SK-N-SH (cell line): ENCODE results near the gene PTPRK. TPM values are rescaled to one million over a fixed set of nuclear protein-coding genes. Genes with fewer than 3 reads are reported as not detected.

ENCODE experiments used
- CTCF ChIA-PET: fragments of 300-600, 350-600 bp; formaldehyde crosslinking; extraction: SDS; loops from one replicate; lab custom pipeline; 2021; lab: Yijun Ruan, JAX
- POLR2A ChIA-PET: fragments of 350-600 bp; sonication (Branson Sonifier 250); formaldehyde crosslinking; extraction: SDS; loops from one replicate; lab custom pipeline; 2020; ENCODE audit warnings: antibody characterized with exemption, inconsistent platforms; lab: Yijun Ruan, JAX
- DNase-seq: peaks from one replicate; pipeline ENCODE4 v3.0.0; 2012
- H2AFZ ChIP-seq: fragments of 200-600 bp; sonication (generic); 2 replicates; pipeline ENCODE4 v1.8.1; 2016; ENCODE audit warnings: antibody characterized with exemption, mild to moderate bottlenecking, low read depth
- H3F3A ChIP-seq: fragments of 200-600 bp; sonication (generic); replicated peaks from 2 replicates; pipeline ENCODE3; 2016; ENCODE audit warnings: antibody characterized with exemption, mild to moderate bottlenecking; ENCODE audit not compliant: insufficient read depth
- H3K27ac ChIP-seq, 2 experiments: fragments of 200-500 bp in 1 of 2; fragments of 200-600 bp in 1 of 2; sonication (Bioruptor generic) in 1 of 2; sonication (generic), shearing (Covaris generic) in 1 of 2; 2 replicates each; pipeline versions ENCODE4 v1.5.1 to v1.6.1; 2014 to 2016; ENCODE audit warnings: low read depth in 2 of 2, inconsistent platforms in 1 of 2, low read length in 1 of 2, mild to moderate bottlenecking in 1 of 2, mixed read lengths in 1 of 2
- H3K27me3 ChIP-seq: fragments of 200-600 bp; sonication (generic), shearing (Covaris generic); 2 replicates; pipeline ENCODE4 v1.6.1; 2016; ENCODE audit warnings: mixed run types; ENCODE audit not compliant: insufficient read depth
- H3K36me3 ChIP-seq, 2 experiments: fragments of 200-500 bp in 1 of 2; fragments of 200-600 bp in 1 of 2; sonication (Bioruptor generic) in 1 of 2; sonication (generic) in 1 of 2; replicated peaks in 1 of 2; 2 replicates each; pipeline versions ENCODE3 to v1.5.1; 2014 to 2016; ENCODE audit warnings: low read length in 1 of 2, mild to moderate bottlenecking in 1 of 2; ENCODE audit not compliant: insufficient read depth in 2 of 2, control insufficient read depth in 1 of 2
- H3K4me1 ChIP-seq, 2 experiments: fragments of 200-500 bp in 1 of 2; fragments of 200-600 bp in 1 of 2; sonication (Bioruptor generic) in 1 of 2; sonication (generic), shearing (Covaris generic) in 1 of 2; 2 replicates each; pipeline versions ENCODE4 v1.5.1 to v1.6.1; 2014 to 2016; ENCODE audit warnings: low read depth in 1 of 2, low read length in 1 of 2, mixed run types in 1 of 2; ENCODE audit not compliant: insufficient read depth in 2 of 2, control insufficient read depth in 1 of 2
- H3K4me2 ChIP-seq: fragments of 200-600 bp; sonication (generic), shearing (Covaris generic); 2 replicates; pipeline ENCODE4 v1.6.1; 2017; ENCODE audit warnings: mixed run types
- H3K4me3 ChIP-seq, 2 experiments: fragments of 200-500 bp in 1 of 2; fragments of 200-600 bp in 1 of 2; sonication (Bioruptor generic) in 1 of 2; sonication (generic), shearing (Covaris generic) in 1 of 2; 2 replicates each; pipeline versions ENCODE4 v1.5.1 to v1.8.1; 2014 to 2016; ENCODE audit warnings: low read depth in 2 of 2, inconsistent platforms in 1 of 2, low read length in 1 of 2, mild to moderate bottlenecking in 1 of 2, mixed read lengths in 1 of 2, moderate library complexity in 1 of 2
- H3K79me2 ChIP-seq: fragments of 200-600 bp; sonication (generic); 2 replicates; pipeline ENCODE4 v1.8.1; 2017; ENCODE audit warnings: mild to moderate bottlenecking; ENCODE audit not compliant: insufficient read depth
- H3K9ac ChIP-seq: fragments of 200-600 bp; sonication (generic); 2 replicates; pipeline ENCODE4 v1.6.1; 2017; ENCODE audit warnings: mixed run types
- H3K9me2 ChIP-seq: fragments of 200-600 bp; sonication (generic); 2 replicates; pipeline ENCODE4 v1.6.1; 2017; ENCODE audit warnings: mixed run types
- H3K9me3 ChIP-seq: fragments of 200-600 bp; sonication (generic); 2 replicates; pipeline ENCODE4 v1.6.1; 2017; ENCODE audit warnings: mixed run types, mild to moderate bottlenecking, moderate library complexity
- H4K20me1 ChIP-seq: fragments of 200-600 bp; sonication (generic); 2 replicates; pipeline ENCODE4 v1.6.1; 2017; ENCODE audit warnings: mild to moderate bottlenecking, mixed run types; ENCODE audit not compliant: insufficient read depth
- ELF1 ChIP-seq: IDR thresholded peaks from 2 replicates; pipeline ENCODE4 v1.4.0; 2012
- EP300 ChIP-seq, 2 experiments: IDR thresholded peaks; 2 replicates each; pipeline versions ENCODE4 v1.4.0 to v1.6.1; 2012; ENCODE audit warnings: borderline replicate concordance in 1 of 2, low read depth in 1 of 2, low read length in 1 of 2
- EZH2phosphoT487 ChIP-seq: fragments of 200-600 bp; sonication (generic); IDR thresholded peaks from 2 replicates; pipeline ENCODE4 v1.6.1; 2017; ENCODE audit warnings: low read depth, mixed run types, mild to moderate bottlenecking, antibody characterized with exemption, moderate library complexity, borderline replicate concordance
- FOSL2 ChIP-seq: IDR thresholded peaks from 2 replicates; pipeline ENCODE4 v1.4.0; 2012; ENCODE audit warnings: low read depth, mild to moderate bottlenecking, moderate library complexity, borderline replicate concordance
- FOXJ3 ChIP-seq: sonication (generic); formaldehyde crosslinking; IDR thresholded peaks from 2 replicates; pipeline ENCODE4 v1.5.1; 2020; ENCODE audit warnings: mild to moderate bottlenecking, missing genetic modification reagents
- JUND ChIP-seq: IDR thresholded peaks from 2 replicates; pipeline ENCODE4 v1.4.0; 2012
- MAX ChIP-seq: IDR thresholded peaks from 2 replicates; pipeline ENCODE4 v1.4.0; 2012; ENCODE audit warnings: low read depth
- NFIC ChIP-seq: IDR thresholded peaks from 2 replicates; pipeline ENCODE4 v1.4.0; 2012; ENCODE audit warnings: borderline replicate concordance
- NRF1 ChIP-seq: IDR thresholded peaks from 2 replicates; pipeline ENCODE4 v1.6.1; 2012; ENCODE audit warnings: low read depth, mild to moderate bottlenecking, low read length
- PBX3 ChIP-seq: IDR thresholded peaks from 2 replicates; pipeline ENCODE4; 2012
- POLR2AphosphoS5 ChIP-seq: IDR thresholded peaks from 2 replicates; pipeline ENCODE4 v1.6.1; 2012; ENCODE audit warnings: low read depth, low read length
- REST ChIP-seq: IDR thresholded peaks from 2 replicates; pipeline ENCODE4 v1.6.1; 2012; ENCODE audit warnings: mild to moderate bottlenecking, low read depth, low read length, moderate library complexity
- SMC3 ChIP-seq: IDR thresholded peaks from 2 replicates; pipeline ENCODE4 v1.6.1; 2012; ENCODE audit warnings: low read depth, low read length, improper control_type of control experiment
- TAF1 ChIP-seq: IDR thresholded peaks from 2 replicates; pipeline ENCODE4 v1.6.1; 2012; ENCODE audit warnings: low read depth, mild to moderate bottlenecking, low read length, moderate library complexity, borderline replicate concordance
- TCF12 ChIP-seq: IDR thresholded peaks from 2 replicates; pipeline ENCODE4 v1.4.0; 2012
- USF1 ChIP-seq: IDR thresholded peaks from 2 replicates; pipeline ENCODE4 v1.4.0; 2012; ENCODE audit warnings: low read depth, borderline replicate concordance
- ZBTB33 ChIP-seq: IDR thresholded peaks from 2 replicates; pipeline ENCODE4 v1.4.0; 2012; ENCODE audit warnings: low read depth, borderline replicate concordance
- WGBS: methylation state at CpG from one replicate; pipeline ENCODE4 v1.1.6; 2017; ENCODE audit warnings: low lambda C conversion rate; 5-methylcytosine and 5-hydroxymethylcytosine counted together
- polyA plus RNA-seq, 3 experiments: library from polyadenylated mRNA; depleted of rRNA; stranded (reverse); fragments of >200 nt; gene quantifications; 2 replicates each; pipeline ENCODE4 v1.2.3, GENCODE V29; 2012

The PTPRK gene
- polyA plus RNA-seq, 1 of the 3 experiments (the other 2 are of a cell fraction): 9.5 TPM

- TF ChIP-seq REST (no peak), ELF1 (no peak)
Observed at GRCh38 chr6:128259730-128260685, 260.4 kb downstream of the PTPRK start (continued).

GRCh38 chr6:128259029-128259724, 261.2 kb downstream of the PTPRK start:
- Histone ChIP-seq H3K4me3 (no peak overlapping the region), H3K9ac (no peak overlapping the region), H2AFZ (no peak overlapping the region), H3K79me2 (no peaks in the 10 kb centered on the region), H3K36me3 (no peaks in the 10 kb centered on the region), H3K4me2 (no peak overlapping the region), H3K9me3 (no peaks in the 10 kb centered on the region), H3K9me2 (no peaks in the 10 kb centered on the region), H3F3A (no peaks in the 10 kb centered on the region), H4K20me1 (no peaks in the 10 kb centered on the region), H3K27ac (no peak overlapping the region), H3K4me1 (no peaks in the 10 kb centered on the region; a peak in 1 of 4 replicates), H3K27me3 (no peaks in the 10 kb centered on the region)
- TF ChIP-seq PBX3 (no peak), EP300 (IDR thresholded peaks at IDR 0.05; ENCODE audit: borderline replicate concordance in 1 of 2, low read depth in 1 of 2, low read length in 1 of 2) (no peak), EZH2phosphoT487 (no peak), REST (no peak), FOSL2 (no peak), USF1 (no peak), TCF12 (no peak), JUND (no peak), NFIC (no peak), SMC3 (no peak), POLR2AphosphoS5 (no peak), TAF1 (no peak), FOXJ3 (CRISPR knock-in tag) (no peak), MAX (no peak), NRF1 (no peak), ZBTB33 (no peak)
- POLR2A ChIA-PET: no interaction called here
- DNase-seq: no peak
- 83% methylated on average over 2 of the region's 2 CpGs for WGBS
- CTCF ChIA-PET: no interaction called here
